ENCODE data around the gene ESRRA. TPM values are rescaled to one million over a fixed set of nuclear protein-coding genes. Genes with fewer than 3 reads are reported as not detected.

The ESRRA gene
- total and polyA plus RNA-seq, 9 of the 15 experiments (the other 6 are each of a cell fraction or from before 2014, with no cell fraction given), result 0.27 to 89.7 (median 23.7) TPM

GRCh38 chr11:64364911-64365310 lies 59.6 kb downstream of the ESRRA start:
- peaks cover 0 to 17% of the 10 kb centered on the region in 2 experiments; a peak in 2 of 5 replicates for H3K4me1 ChIP-seq (replicated peaks in 1 of 2; ENCODE audit: control insufficient read depth in 2 of 2, insufficient read depth in 2 of 2, low read length in 2 of 2)
- CTCF ChIA-PET (ENCODE audit: low intra/inter-chr PET ratio), result no interaction called here
- FAIRE-seq (no peak), DNase-seq (ENCODE audit: extremely low read depth in 1 of 4, low spot score in 3 of 4) (no peak), ATAC-seq (no peak)
- 92% methylated on average over 4 of the region's 4 CpGs for WGBS (ENCODE audit: insufficient coverage, low coverage, missing lambda C conversion rate)
- in situ Hi-C loops (cut with MboI) (no loop called here), intact Hi-C loops (cut with micrococcal nuclease) (no loop called here)
- 0 out of 3 replicates have a peak, but pooled peaks cover under 1% of the 10 kb centered on the region for H3K79me2 ChIP-seq (ENCODE audit: control insufficient read depth, insufficient read depth, low read length)
- H3K4me2 ChIP-seq (ENCODE audit: insufficient read depth, low read length), result no peak overlapping the region
- no peaks in the 10 kb centered on the region for H3K9me1 ChIP-seq (ENCODE audit: control insufficient read depth, insufficient read depth, low read length)
- no peak overlapping the region for H3K4me3 ChIP-seq
- H3K9me3 ChIP-seq (replicated peaks; ENCODE audit: control insufficient read depth, insufficient read depth, low read depth, low read length), result no peaks in the 10 kb centered on the region; the same call in 1 of the 2 replicates
- no peak overlapping the region for H2AFZ ChIP-seq (ENCODE audit: low read depth, low read length)
- no peaks in the 10 kb centered on the region for H4K20me1 ChIP-seq (replicated peaks; ENCODE audit: control insufficient read depth, insufficient read depth, low read length)
- peaks cover 82% of the 10 kb centered on the region; the same call in 2 of the 3 replicates for H3K36me3 ChIP-seq (ENCODE audit: control insufficient read depth, insufficient read depth, low read length)
- H3K9ac ChIP-seq (ENCODE audit: insufficient read depth in 1 of 2, low read depth in 2 of 2, low read length in 2 of 2), result no peak overlapping the region
- TF ChIP-seq RERE (CRISPR knock-in tag; IDR thresholded peaks at IDR 0.05; ENCODE audit: borderline replicate concordance) (no peak), SREBF1 (IDR thresholded peaks at IDR 0.05; ENCODE audit: borderline replicate concordance, low read depth, low read length) (no peak), KLF1 (tag; IDR thresholded peaks at IDR 0.05) (no peak), ARID2 (IDR thresholded peaks at IDR 0.05) (no peak), ZNF134 (CRISPR knock-in tag; conservative IDR thresholded peaks at IDR 0.05) (no peak), DDX20 (tag; IDR thresholded peaks at IDR 0.05; ENCODE audit: low read depth) (no peak), MCM3 (IDR thresholded peaks at IDR 0.05) (no peak), MECOM (CRISPR knock-in tag; IDR thresholded peaks at IDR 0.05) (no peak)
- POLR2A ChIA-PET, result interaction anchor here (0.6 kb wide), 1 partner anchor 968 kb away, joined by 4 read pairs; no protein-coding TSS in a partner anchor
- H3K27me3 ChIP-seq (ENCODE audit: control insufficient read depth in 2 of 2, insufficient read depth in 2 of 2, low read length in 2 of 2), result no peaks in the 10 kb centered on the region
- H3K27ac ChIP-seq (ENCODE audit: extremely low read depth, low read depth, low read length), result no peak overlapping the region
- BruUV-seq (replicated peaks), result no TSS peak
